ENCODE results near the gene TUT1.
"Not testable (repeated sequence)": the region's sequence is repeated elsewhere in the genome, so short reads cannot be mapped to it uniquely, and the experiment has no call there.

The TUT1 gene

GRCh38 chr11:62588966-62589637, 2.2 kb downstream of the TUT1 start:
- Histone ChIP-seq H2BK15ac (replicated peaks; ENCODE audit: low read depth) (no peak overlapping the region), H3K4me2 (ENCODE audit: low read length) (no peak overlapping the region), H3K4ac (ENCODE audit: low read depth, low read length) (no peak overlapping the region), H3K79me1 (ENCODE audit: low read length) (peaks cover 5% of the 10 kb centered on the region), H3K18ac (ENCODE audit: low read length) (no peak overlapping the region), H3K79me2 (ENCODE audit: control insufficient read depth, insufficient read depth, low read length) (peaks cover 5% of the 10 kb centered on the region), H4K5ac (ENCODE audit: low read length) (no peak overlapping the region), H2BK5ac (ENCODE audit: low read length) (no peak overlapping the region), H2BK120ac (ENCODE audit: low read depth, low read length) (no peak overlapping the region), H3K23ac (ENCODE audit: low read length) (no peak overlapping the region), H3K36me3 (ENCODE audit: control insufficient read depth, insufficient read depth, low read length) (peaks cover 5% of the 10 kb centered on the region), H3K4me3 (ENCODE audit: low read length) (no peak overlapping the region), H2AK5ac (ENCODE audit: low read length) (no peak overlapping the region), H3K9ac (ENCODE audit: low read length) (no peak overlapping the region), H3K56ac (ENCODE audit: low read length) (no peak overlapping the region), H3K27ac (ENCODE audit: low read depth, low read length) (no peak overlapping the region), H3K27me3 (ENCODE audit: insufficient read depth, low read length, poor library complexity) (no peaks in the 10 kb centered on the region), H4K8ac (ENCODE audit: low read depth, low read length) (no peak overlapping the region), H3K4me1 (ENCODE audit: control insufficient read depth, low read depth, low read length) (peaks cover 2% of the 10 kb centered on the region)
- DNase-seq, result peak; percentile 40
- no CpG with 5 or more reads among the region's 18 CpGs for WGBS (ENCODE audit: extremely low coverage, insufficient coverage, low lambda C conversion rate)

- not testable (repeated sequence) for H4K8ac ChIP-seq (ENCODE audit: low read depth, low read length); DNase-seq; H2BK15ac ChIP-seq (replicated peaks; ENCODE audit: low read depth); H3K18ac ChIP-seq (ENCODE audit: low read length); H2AK5ac ChIP-seq (ENCODE audit: low read length); H3K79me2 ChIP-seq (ENCODE audit: control insufficient read depth, insufficient read depth, low read length); H3K56ac ChIP-seq (ENCODE audit: low read length); H3K79me1 ChIP-seq (ENCODE audit: low read length); H3K9ac ChIP-seq (ENCODE audit: low read length); H3K27me3 ChIP-seq (ENCODE audit: insufficient read depth, low read length, poor library complexity); H3K23ac ChIP-seq (ENCODE audit: low read length); H2BK5ac ChIP-seq (ENCODE audit: low read length); H3K4me3 ChIP-seq (ENCODE audit: low read length); H3K4me2 ChIP-seq (ENCODE audit: low read length); H3K4ac ChIP-seq (ENCODE audit: low read depth, low read length); H4K5ac ChIP-seq (ENCODE audit: low read length); H3K4me1 ChIP-seq (ENCODE audit: control insufficient read depth, low read depth, low read length); H3K36me3 ChIP-seq (ENCODE audit: control insufficient read depth, insufficient read depth, low read length); H2BK120ac ChIP-seq (ENCODE audit: low read depth, low read length); H3K27ac ChIP-seq (ENCODE audit: low read depth, low read length)
- no CpG with 5 or more reads among the region's 7 CpGs for WGBS (ENCODE audit: extremely low coverage, insufficient coverage, low lambda C conversion rate)
Measured at GRCh38 chr11:62585356-62585755, 6.0 kb downstream of the TUT1 start.

- H3K4me2 ChIP-seq (ENCODE audit: low read length); H2BK120ac ChIP-seq (ENCODE audit: low read depth, low read length); H3K79me2 ChIP-seq (ENCODE audit: control insufficient read depth, insufficient read depth, low read length); H3K23ac ChIP-seq (ENCODE audit: low read length); H3K4ac ChIP-seq (ENCODE audit: low read depth, low read length); H3K4me1 ChIP-seq (ENCODE audit: control insufficient read depth, low read depth, low read length); H2BK15ac ChIP-seq (replicated peaks; ENCODE audit: low read depth); H3K36me3 ChIP-seq (ENCODE audit: control insufficient read depth, insufficient read depth, low read length); H2BK5ac ChIP-seq (ENCODE audit: low read length); H4K8ac ChIP-seq (ENCODE audit: low read depth, low read length); DNase-seq; H3K79me1 ChIP-seq (ENCODE audit: low read length); H3K27me3 ChIP-seq (ENCODE audit: insufficient read depth, low read length, poor library complexity); H3K4me3 ChIP-seq (ENCODE audit: low read length); H3K27ac ChIP-seq (ENCODE audit: low read depth, low read length); H2AK5ac ChIP-seq (ENCODE audit: low read length); H3K18ac ChIP-seq (ENCODE audit: low read length); H3K9ac ChIP-seq (ENCODE audit: low read length); H3K56ac ChIP-seq (ENCODE audit: low read length); H4K5ac ChIP-seq (ENCODE audit: low read length): not testable (repeated sequence)
- no CpG with 5 or more reads among the region's 4 CpGs for WGBS (ENCODE audit: extremely low coverage, insufficient coverage, low lambda C conversion rate)
Measured at GRCh38 chr11:62581735-62582134, 9.6 kb downstream of the TUT1 start.

GRCh38 chr11:62580959-62581715, 10.2 kb downstream of the TUT1 start:
- no peak for DNase-seq
- Histone ChIP-seq H2AK5ac (ENCODE audit: low read length) (no peak overlapping the region), H3K4me1 (ENCODE audit: control insufficient read depth, low read depth, low read length) (no peaks in the 10 kb centered on the region), H3K23ac (ENCODE audit: low read length) (no peak overlapping the region), H3K4me2 (ENCODE audit: low read length) (no peak overlapping the region), H4K5ac (ENCODE audit: low read length) (no peak overlapping the region), H2BK5ac (ENCODE audit: low read length) (no peak overlapping the region), H3K27ac (ENCODE audit: low read depth, low read length) (no peak overlapping the region), H3K4ac (ENCODE audit: low read depth, low read length) (no peak overlapping the region), H3K18ac (ENCODE audit: low read length) (no peak overlapping the region), H4K8ac (ENCODE audit: low read depth, low read length) (no peak overlapping the region), H3K4me3 (ENCODE audit: low read length) (no peak overlapping the region), H3K27me3 (ENCODE audit: insufficient read depth, low read length, poor library complexity) (no peaks in the 10 kb centered on the region), H3K79me2 (ENCODE audit: control insufficient read depth, insufficient read depth, low read length) (no peaks in the 10 kb centered on the region), H2BK120ac (ENCODE audit: low read depth, low read length) (no peak overlapping the region), H3K79me1 (ENCODE audit: low read length) (no peaks in the 10 kb centered on the region), H3K9ac (ENCODE audit: low read length) (no peak overlapping the region), H3K56ac (ENCODE audit: low read length) (no peak overlapping the region), H3K36me3 (ENCODE audit: control insufficient read depth, insufficient read depth, low read length) (peaks cover 2% of the 10 kb centered on the region), H2BK15ac (replicated peaks; ENCODE audit: low read depth) (no peak overlapping the region)
- WGBS (ENCODE audit: extremely low coverage, insufficient coverage, low lambda C conversion rate), result no CpG with 5 or more reads among the region's 18 CpGs

- peaks cover 2% of the 10 kb centered on the region for H3K36me3 ChIP-seq (ENCODE audit: control insufficient read depth, insufficient read depth, low read length)
- H3K79me2 ChIP-seq (ENCODE audit: control insufficient read depth, insufficient read depth, low read length), result no peaks in the 10 kb centered on the region
- H3K4me2 ChIP-seq (ENCODE audit: low read length), result no peak overlapping the region
- no peak overlapping the region for H2AK5ac ChIP-seq (ENCODE audit: low read length)
- no peak for DNase-seq
- no peak overlapping the region for H3K18ac ChIP-seq (ENCODE audit: low read length)
- H4K5ac ChIP-seq (ENCODE audit: low read length), result no peak overlapping the region
- no CpG with 5 or more reads among the region's 2 CpGs for WGBS (ENCODE audit: extremely low coverage, insufficient coverage, low lambda C conversion rate)
- H3K9ac ChIP-seq (ENCODE audit: low read length), result no peak overlapping the region
- H3K79me1 ChIP-seq (ENCODE audit: low read length), result no peaks in the 10 kb centered on the region
- no peak overlapping the region for H3K23ac ChIP-seq (ENCODE audit: low read length)
- no peak overlapping the region for H2BK120ac ChIP-seq (ENCODE audit: low read depth, low read length)
- no peak overlapping the region for H2BK5ac ChIP-seq (ENCODE audit: low read length)
- no peak overlapping the region for H3K4me3 ChIP-seq (ENCODE audit: low read length)
- peaks cover 3% of the 10 kb centered on the region for H3K4me1 ChIP-seq (ENCODE audit: control insufficient read depth, low read depth, low read length)
- H3K27me3 ChIP-seq (ENCODE audit: insufficient read depth, low read length, poor library complexity), result no peaks in the 10 kb centered on the region
- no peak overlapping the region for H2BK15ac ChIP-seq (replicated peaks; ENCODE audit: low read depth)
- H3K56ac ChIP-seq (ENCODE audit: low read length), result no peak overlapping the region
- no peak overlapping the region for H3K4ac ChIP-seq (ENCODE audit: low read depth, low read length)
- no peak overlapping the region for H3K27ac ChIP-seq (ENCODE audit: low read depth, low read length)
- no peak overlapping the region for H4K8ac ChIP-seq (ENCODE audit: low read depth, low read length)
Measured at GRCh38 chr11:62579252-62579651, 12.1 kb downstream of the TUT1 start.

Measured in mesendoderm (in vitro differentiated cells).